SHP77 (cell line): ENCODE data around the gene EIF4E3.
A peak's percentile ranks its signal among the peaks of the same experiment; 100 is the strongest.

Experiments used
- DNase-seq, 2 experiments: peaks; one replicate each; lab custom pipeline; 2025; lab: John Stamatoyannopoulos, UW

The EIF4E3 gene

DNA sequence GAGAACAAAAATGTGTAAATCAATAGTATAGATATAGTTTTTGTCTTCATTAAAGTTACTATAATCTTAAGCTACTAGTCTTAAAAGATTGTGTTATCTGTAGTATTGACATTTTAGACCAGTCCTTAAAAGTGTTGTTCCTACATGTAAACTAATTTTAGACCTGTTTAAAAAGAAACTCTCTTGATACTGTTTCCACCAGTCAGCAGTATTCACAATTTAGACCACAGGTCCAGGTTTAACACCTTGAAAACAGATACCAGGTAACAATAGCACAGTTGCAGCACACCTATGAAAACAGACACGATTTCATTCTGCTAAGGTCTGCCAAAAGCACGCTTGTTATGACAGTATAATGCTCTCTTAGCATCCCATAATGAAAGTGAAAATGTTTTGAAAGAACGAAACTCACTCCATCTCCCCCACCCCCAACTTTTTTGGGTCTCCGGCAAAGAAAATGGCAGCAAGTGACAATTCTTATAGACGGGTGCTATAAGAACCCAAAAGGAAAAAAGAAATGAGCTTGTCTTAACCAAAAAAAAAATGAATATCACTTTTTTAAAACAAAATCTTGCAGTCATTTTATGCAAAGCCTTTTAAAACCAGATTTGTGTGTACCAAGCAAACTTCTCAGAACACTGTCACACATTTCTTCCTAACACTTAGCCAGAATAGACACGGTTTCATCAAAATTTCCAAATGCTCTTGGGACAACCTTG, 1.6 kb downstream of the EIF4E3 start:
- DNase-seq = no peak

DNA sequence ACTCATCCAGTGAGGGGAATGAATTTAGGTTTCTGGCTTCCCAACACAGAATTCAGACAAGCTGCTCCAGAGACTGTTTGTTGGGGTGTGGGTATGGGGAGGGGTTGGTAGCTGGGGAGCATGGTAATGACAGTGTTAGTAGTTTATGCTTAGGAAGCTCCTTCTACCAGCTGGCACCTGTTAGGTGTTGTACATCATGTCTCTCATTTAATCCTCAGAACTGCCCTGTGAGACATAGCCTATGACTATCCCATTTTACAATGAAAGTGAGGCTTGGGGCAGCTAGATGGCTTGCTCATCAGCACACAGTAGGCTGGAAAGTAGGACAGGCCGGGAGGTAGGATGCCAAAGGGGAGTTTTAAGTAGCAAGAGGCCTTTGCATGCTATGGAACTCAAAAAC, 2.5 kb downstream of the EIF4E3 start:
- DNase-seq = no peak

DNA sequence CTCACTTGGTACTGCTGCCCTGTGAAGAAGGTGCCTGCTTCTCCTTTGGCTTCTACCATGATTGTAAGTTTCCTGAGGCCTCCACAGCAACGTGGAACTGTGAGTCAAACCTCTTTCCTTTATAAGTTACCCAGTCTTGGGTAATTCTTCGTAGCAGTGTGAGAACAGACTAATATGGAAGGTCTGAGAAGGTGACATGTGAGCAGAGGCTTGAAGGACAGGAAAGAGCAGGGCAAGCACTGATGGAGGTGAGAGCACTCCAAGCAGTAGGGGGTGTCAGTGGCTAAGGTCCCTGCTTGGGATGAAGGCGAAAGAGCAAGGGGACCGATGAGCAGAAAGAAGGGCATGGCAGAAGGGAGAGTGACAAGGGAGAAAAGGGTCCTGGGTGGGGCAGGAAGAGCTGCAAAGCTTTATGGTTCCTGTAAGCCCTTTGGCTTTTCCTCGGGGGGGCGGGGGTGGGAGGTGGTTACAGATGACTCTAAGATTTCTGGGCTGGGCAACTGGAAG, 3.5 kb downstream of the EIF4E3 start:
- DNase-seq = no peak

DNA sequence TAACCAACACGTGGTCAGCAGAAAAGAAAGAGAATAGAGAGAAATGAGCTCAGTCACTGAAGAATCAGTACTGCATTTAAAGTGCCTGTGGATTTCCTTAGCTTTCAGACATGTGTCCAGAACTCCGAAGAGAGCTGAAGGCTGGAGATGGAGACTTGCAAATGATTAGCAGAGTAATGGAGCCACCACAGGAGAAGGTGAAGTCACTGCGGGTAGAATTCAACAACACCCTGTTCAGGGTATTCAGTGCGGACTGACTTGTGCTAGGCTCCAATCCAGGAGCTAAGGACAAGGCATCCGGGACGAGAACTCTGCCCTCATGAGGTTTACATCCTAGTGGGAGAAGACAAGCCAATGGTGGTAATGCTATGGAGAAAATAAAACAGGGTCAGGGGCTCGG, 4.2 kb downstream of the EIF4E3 start:
- no peak for DNase-seq

DNA sequence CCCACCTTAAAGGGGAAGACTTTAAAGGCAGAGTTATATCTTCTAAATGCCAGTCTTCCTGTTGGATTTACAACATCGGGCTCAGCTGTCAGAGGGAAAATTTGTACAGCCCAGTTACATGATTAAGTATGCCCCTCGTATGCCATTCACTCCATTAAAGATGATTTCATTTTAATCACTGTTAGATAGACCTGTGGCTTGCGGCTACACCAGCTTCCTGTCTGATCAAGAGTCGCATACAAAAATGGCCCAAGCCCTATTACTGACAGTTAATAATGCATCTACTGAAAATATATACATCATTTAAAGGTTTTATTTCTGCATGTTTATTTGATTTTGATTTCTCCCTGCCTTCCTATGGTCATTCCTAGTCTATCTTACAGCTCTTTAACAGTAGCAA, 7.1 kb downstream of the EIF4E3 start:
- DNase-seq = no peak

DNA sequence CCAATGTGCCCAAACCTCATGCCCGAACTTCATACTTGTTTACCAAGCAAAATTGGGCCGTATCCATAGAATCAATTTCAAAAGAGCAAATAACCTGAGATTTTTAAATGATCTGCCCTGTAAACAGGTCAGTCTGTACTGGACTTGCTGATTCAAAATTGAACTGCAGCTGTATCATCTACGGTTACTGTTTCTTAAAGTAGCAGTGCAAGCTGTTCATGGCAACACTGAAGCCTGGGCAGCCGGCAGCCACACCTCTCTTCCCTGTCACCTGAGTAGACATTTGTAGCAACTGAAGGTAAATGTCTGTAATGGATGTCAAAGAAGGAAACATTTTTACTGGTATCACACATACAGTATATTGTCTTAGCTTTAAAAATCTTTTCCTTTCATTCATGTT, 10.6 kb downstream of the EIF4E3 start:
- no peak for DNase-seq

DNA sequence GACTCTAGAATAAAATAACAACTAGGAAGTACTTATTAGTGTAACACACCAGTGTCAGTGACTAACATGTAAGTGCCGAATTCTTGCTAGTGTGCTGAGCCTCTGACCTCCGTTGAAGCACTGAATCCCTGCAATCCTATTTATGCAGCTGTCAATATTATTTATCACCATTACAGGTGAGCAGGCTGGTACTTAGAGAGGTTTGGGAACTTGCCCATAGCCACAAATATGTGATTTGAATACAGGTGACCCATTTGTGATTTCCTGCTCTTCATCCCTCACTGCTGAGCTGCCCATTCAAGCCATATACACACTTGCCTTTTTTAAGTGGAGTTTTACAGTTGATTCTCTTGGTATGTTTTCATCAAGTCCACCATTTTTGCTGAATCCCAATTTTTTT, 12.2 kb downstream of the EIF4E3 start:
- peak; percentile 63 to 78 for DNase-seq

DNA sequence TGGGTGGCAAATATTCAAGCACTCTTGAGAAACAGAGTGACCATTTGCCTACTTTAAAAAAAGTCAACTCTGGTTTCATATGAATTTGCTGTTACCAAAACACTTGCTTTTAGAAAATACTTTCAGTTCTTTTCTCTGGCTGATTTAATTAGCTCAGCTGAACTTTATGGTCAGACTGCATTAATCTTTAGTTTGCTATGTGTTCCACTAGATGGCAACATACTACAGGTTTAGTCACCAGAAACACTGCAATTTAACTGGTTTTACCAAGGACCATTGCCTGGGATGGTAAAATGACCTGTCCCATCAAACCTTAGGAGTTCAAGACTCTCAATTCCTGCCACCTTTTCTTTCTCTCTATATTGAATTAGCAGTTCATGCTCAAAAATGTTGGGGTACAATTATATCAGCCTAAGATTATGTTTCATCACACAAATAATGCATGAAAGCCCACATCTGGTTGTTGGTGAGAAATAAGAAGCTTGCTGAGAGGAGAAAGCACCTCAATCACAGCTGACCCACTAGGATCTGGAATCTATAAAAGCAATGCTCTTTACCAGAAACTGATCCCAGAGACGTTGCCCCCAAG, 14.2 kb downstream of the EIF4E3 start:
- DNase-seq = peak; percentile 19 to 62

DNA sequence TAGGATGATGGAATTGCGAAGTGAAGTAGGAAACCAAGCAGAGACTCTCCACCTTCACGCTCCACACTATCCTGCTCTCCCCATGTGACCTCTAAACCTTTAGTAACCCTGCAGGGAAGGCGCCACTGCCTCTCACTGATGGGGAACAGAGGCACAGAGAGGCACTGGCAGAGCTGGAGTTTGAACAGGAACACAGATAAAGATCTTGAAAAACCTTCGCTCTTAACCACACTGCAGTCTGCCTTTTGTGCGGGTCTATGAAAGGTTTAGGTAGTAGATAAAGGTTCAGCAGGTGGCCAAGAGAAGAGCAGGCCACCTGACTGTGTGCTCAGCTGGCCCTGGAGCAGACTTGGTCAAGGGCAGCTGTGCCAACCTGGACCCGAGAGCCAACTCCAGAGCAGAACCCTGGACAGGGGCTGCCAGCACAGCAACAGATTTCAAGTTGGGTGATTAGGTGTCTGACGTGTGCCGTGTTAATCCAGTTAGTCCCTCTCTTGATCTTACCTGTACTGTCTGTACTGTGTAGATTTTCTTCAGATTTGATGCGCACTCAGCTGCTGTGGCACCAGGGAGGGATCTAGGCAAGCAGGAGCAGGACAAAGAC, 15.2 kb downstream of the EIF4E3 start:
- peak; percentile 28 to 55 for DNase-seq

DNA sequence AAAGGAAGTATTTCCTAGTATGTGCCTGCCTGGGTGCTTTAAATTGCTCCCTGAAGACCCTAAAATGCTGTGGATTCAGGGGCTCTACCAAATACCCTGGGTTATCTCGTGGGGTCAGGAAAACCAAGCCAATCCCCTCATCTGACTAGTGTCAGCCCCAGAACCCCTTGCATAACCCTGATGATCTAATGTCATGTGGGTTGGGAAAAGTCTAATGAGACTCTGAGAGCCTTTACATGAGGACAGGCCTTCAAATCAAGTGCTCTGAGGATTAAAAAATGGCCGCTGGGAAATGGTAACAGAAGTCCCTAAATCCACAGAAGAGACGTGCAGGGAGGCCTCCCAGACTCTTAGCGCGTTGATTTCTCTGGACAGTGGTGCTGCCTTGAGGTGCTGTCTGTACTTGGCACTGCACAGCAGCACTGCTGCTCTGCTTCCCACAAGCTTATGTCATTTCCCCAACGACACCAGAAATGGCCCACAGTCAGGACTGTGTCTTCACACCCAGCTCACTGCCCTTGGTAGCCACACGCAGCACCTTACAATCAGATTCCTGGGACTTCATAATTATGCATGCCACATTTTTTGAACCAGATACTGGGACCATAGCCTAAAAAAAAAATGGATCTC, 16.6 kb downstream of the EIF4E3 start:
- no peak for DNase-seq

DNA sequence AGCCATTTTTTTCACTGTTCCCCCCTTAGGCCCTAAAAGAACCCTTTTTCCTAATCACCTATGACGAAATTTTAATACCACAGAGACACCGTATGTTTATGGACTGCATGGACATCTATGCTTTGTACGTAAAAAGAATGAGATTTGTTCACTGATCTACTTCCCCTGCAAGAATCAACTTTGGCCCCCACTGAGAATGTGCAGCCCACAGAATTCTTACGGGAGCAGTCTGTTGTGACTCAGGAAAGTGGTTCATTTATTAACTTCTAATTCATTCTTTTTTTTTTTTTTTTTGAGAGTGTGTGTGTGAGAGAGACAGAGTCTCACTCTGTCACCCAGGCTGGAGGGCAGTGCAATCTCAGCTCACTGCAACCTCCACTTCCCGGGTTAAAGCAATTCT, 17.6 kb downstream of the EIF4E3 start:
- DNase-seq = no peak

DNA sequence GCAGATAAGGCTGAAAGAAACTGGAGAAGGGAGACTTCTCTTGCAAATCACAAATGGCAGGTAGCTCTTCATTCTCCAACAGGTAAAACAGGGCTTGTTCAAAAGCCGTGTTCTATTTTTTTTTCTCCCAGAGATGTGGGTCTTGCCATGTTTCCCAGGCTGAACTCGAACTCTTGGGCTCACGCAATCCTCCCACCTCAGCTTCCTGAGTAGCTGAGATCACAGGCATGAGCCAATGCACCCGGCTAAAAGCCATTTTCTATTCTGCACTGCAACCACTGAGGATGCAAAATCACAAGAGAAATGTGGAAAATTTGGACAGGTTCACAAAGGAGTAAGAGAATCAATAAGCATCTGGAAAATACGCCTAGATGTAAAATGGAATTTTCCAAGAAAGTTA, 19.5 kb downstream of the EIF4E3 start:
- DNase-seq = no peak

DNA sequence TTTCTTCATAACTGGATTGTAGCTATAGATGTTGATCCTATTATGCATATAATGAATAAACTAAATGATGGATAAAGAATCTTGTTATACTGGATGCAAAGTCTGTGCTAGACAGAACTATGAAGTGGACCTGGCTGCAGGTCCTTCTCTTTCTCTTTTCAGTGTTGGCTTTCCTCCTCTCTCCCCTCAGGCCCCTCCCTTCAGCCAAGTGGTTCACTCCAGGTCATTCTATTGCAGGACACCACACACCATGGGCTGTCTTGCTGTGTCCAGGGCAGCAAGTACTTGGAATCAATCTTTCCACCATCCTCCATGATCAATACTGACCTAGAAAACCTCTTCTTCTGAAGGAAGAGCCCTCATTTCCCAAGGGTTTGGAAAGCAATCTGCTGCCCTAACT, 20.3 kb downstream of the EIF4E3 start:
- no peak for DNase-seq

DNA sequence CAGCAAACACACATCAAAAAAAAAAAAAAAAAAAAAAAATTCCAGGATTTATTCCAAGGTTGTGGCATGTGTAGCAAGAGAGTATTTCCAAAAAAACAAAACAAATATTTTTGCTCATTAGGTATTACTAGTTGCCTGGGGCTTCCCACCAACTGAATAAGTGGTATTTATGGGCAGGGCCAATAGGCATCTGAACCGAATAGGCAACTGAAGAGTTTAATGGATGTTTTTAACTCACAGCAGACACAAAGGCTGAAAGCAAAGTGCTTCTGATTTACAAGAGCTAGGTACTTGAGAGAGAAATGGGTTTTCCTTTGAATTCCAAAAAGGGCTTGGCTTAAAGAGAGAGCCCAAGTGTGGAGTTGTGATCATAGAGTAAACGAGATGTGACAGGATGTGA, 21.4 kb downstream of the EIF4E3 start:
- DNase-seq = no peak

DNA sequence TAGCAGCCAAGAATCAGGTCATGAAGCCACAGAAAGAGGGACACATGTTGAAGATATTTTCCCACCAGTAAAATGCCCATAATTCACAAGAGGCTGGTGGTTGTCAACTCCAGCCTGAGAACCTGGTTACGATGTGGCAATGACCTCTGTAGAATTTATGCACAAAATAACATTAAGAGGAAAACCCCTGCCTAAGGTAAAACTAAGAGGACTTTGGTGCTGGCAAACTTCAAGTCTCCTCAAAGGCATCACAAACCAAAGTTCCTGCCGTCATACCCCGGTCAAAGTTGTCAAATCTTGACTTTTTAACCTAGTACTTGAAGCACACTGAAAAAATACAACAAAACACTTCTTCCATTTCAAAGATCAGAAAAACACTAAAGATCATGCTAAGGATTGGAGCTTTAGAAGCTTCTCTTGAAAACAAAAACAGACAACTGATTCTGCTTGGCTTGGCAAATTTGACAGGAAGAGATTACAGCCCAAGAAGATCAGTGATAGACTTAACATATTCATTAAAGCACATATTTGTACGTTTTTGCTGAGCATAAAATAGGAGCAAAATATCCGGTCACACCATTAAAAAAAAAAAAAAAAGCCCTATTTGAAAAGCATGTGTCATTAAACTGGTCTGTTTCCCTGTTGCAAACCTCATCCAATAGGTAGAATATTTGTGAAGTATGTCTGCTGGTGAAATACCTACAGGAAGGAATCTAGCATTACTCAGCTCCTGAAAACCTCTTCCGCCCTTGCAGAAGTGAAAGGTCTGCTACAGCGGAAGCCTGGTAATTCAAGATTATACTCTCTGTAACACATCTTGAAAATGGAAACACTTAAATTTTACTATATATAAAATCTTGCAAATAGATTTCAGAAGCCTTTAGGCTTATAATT, 22.8 kb downstream of the EIF4E3 start:
- DNase-seq = no peak

DNA sequence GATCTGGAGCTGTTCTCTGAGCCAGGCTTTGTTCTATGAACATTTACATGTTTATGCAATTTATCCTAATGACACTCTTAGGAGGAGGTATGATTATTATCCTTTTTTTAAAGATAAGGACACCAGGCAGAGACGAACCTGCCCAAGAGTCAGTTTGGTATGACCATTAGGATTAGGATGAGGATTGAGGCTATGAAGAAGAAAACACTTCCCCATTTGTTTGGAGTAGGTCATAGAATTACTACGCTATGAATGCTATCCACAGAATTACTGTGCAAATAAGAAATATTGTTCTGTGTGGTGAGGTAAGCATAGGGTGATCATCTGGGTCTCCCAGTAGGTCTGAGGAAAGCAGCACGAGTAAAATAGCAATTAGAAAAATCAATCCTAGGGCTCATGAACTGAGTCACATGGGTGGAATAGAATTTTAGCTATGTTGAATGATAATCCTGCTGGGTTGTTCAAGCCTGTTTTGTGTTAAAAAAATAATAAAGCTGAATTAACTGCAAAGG, 23.9 kb downstream of the EIF4E3 start:
- DNase-seq = no peak

DNA sequence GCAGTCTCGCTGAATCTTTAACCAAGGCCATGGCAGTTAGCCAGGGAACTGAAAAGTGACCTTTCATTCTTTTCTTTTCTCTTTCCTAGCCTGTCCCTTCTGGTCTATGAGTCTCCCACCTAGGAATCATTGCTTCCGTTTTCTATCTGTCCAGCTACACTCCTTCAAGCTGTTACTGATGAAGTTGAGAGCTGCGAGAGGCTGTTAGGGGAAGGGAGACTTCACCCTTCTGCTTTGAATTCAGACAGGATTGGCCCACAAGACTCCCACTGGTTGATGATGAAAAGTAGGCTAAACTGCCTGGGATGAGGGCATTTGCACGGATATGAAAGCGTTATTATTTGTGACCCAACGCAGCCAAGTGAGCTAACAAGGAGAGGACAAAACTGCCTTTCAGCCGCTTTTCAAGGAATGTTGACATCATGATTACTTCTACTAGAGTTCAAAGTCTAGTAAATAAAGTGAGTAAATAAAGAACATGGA, 30.2 kb downstream of the EIF4E3 start:
- no peak for DNase-seq

DNA sequence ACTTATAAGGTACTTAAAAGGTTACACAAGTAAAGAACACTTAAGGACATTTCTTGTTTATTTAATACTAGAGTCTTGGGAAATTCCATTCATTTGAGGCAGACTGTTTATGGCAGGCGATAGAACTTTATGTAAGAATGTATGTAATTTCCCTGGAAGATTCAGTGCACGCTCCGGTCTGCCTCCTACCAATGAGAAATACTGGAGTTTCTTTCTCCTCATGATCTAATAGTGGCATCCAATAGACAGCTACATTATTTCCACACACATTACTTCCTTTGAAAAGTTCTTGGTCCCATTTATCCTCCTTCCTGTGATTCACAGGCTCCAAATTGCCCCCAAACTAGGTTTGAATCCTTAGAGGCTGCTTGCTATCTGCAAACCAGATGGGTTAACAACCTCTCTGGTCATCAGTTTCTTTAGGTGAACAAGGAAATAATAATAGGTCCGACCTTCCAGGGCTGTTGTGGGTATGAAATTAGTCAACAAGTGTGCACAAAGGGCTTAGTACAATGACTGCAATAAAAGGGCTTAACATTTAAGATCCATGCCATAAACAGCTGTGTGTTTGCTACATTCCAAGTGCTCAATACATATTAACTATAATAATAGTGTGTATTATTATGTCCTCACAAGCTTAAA, 30.7 kb downstream of the EIF4E3 start:
- DNase-seq = no peak

DNA sequence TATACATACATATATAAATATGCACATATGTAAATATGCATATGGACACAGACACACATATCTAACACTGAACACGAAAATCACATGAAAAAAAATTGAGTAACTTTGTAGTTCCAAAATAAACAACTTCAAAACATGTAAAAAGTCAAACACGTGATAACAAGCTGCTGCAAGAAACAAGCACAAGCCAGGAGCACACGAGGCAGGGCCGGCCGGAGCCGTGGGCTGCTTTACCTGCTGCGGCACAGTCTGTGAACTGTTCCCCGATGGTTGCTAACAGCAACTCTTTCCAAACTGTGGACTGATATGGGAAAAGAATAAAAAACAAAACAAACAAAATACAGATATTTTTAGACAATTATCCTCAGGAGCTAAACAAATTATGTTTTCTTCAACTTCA, 31.6 kb downstream of the EIF4E3 start:
- DNase-seq = no peak

DNA sequence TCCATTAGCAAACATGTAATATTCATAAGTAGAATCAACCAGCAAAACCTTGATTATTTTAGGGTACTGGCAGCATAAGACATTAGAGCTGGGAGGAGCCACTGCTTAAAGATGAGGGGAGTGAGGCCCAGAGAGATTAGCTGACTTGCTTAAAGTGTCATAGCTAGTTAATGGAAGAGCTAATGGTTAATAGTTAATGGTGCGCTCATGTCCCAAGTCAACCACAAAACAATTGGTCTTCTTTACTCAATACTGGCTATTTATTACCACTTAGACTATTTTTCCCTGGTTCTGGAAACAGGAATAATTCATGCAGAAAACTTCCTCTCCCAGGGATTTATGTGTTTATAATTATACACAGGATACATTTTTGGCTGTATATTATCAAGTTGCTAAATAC, 33.1 kb downstream of the EIF4E3 start:
- no peak for DNase-seq

DNA sequence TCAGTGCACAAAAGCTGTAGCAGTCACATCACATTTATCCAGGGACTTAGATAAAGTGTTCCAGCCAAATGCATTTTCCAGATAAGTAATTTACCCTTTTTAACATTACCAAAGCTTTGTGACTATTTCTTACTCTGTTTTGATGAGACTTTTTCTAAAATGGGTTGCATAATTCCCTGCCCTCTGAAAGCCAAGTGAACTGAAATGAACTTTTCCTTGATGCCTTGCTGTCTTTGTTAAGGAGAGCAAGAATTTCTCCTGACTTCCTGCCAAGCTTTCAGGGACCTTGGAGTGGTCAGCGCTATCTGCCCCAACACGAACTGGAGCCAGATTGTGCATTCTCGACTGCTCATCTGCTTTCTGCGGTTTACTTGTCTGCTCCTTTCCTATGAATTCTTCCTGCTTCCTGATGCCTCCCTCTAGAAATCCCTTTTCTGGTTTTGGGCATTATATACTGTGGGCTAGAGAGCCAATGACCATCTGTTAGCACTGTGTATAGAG, 34.8 kb downstream of the EIF4E3 start:
- no peak for DNase-seq
